DMS153 treated with DMSO at 0.1 percent for 48 hours (cell line): ENCODE results near the gene C1QL2.

Source experiments
- DNase-seq: peaks from one replicate; lab custom pipeline; 2025; ENCODE audit not compliant: unreplicated experiment; lab: John Stamatoyannopoulos, UW

The C1QL2 gene

DNA sequence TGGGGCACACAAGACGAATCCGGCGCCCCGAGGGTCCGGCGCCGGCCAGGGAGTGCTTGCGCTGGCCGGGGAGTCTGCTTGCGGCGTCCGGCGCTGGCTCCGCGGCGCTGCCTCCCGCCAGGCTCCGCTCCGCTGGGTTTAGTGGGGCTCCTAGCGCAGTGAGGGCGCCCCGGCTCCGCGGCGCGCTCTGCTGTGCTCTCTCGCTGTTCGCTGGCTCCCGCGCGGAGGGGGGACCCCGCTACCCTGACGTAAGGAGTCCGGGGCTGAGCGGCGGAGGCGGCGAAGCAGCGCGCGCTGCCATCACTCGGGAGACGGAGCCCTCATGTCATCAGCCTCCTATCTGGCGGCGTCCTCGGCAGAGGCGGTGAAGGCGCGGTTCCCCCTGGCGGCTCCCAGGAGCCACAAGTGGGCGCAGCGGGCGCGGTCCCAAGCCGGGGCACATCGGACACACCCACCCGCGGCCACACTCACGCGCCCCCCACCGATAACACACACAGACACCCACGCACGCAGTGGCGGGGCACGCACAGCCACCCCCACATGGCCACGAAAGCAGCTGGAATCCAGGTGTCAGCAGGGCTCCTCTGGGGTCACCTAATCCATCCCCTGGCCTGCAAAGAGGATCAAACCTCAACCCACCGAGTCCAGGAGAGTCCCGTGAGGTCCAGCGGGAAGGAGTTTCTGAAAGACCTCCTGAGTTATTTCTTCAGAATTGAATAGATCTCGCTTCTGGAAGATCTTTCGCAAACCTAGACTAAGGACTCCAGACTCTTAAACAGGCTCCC is at the start of gene C1QL2:
Gene C1QL2, minus strand, starts transcription at position 189 of the 785 bp plus-strand sequence. CDS start 482 bp downstream, outside the sequence.
- no peak for DNase-seq

- DNase-seq: no peak
These were observed 48.9 kb upstream of the C1QL2 start for GRCh38 chr2:119207447-119207846.

DNA sequence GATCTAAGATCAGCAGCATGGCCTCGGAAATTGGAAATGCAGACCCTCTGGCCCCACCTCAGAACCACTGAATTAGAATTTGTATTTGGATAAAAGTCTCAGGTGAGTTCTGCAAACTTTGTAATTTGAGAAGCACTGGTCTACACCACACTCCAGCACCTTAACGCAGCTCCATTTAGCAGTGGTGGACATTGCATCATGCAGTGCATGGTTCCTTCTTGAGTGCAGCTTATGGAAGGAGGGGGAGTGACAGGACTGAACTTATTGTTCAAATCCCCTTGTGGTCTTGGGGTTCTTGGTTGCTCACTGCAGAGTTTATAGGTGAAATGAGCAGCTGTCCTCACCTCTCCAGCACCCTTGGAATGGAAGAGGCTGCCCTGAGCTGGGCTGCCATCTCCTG is 47.6 kb upstream of the C1QL2 start:
- DNase-seq: no peak

DNA sequence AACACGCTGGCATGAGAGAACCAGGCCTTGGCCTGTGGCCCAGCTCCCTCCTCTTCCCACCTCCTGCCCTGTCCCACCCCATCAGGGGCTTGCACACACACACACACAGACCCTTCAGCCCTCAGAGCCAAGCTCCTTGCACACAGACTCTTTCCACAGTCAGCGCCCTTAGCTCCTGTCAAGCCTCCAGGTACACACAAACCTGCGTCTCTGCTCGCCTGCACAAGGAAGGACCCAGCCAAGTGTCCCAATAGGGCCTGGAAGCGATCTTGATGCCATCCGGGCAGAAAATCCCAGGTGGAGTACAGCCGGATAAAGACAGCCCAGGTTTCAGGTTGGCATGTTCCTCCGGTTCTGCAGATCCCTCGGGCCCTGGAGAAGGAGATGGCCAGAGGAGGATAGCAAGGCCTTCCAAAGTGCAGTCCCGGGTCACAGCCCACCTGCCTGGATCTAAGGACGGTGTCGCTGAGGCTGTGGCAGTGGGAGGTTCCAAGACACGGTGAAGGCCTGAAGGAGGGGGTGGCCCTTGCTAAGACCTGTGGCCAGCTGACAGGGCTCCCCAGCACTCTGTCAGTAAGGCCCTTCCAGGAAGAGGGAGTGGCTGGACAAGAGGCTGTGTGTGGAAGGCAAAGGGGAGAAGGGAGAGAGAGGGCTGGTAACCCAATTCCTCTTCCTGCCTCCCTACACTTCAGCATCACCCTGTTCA is 46.6 kb upstream of the C1QL2 start:
- no peak for DNase-seq

DNA sequence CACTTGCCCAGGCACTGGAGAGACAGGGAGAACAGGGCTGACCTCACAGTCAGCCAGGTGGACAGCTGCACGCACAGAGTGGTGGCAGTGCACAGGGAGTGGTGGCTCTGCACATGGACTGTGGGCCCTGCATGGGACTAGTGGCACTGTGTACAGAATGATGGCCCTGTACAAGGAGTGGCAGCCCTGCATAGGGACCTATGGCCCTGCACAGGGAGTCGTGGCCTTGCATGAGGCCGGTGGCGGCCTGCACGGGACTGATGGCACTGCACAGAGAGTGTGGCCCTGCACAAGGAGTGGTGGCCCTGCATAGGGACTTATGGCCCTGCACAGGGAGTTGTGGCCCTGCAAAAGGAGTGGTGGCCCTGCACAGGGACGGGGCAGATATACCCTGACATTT is 46.0 kb upstream of the C1QL2 start:
- DNase-seq: no peak

GRCh38 chr2:119202610-119203310 is 44.2 kb upstream of the C1QL2 start:
- no peak for DNase-seq

DNA sequence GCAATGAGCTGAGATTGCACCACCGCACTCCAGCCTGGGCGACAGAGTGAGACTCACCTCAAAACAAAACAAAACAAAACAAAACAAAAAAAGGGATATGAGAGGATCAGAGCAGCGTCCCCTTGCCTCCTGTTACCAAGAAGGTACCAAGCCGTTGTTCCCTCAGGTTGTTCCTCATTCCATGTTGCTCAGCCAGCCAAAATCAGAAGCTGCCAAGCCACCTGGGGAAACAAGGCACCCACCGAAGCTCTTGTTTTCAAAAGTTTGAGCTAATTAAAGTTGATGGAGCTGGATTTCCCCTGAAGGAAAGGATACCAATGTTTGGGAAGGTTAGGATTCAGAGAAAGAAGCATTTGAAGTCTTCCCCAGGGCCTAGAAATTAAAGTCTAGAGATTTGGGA is 43.3 kb upstream of the C1QL2 start:
- DNase-seq: no peak

- no peak for DNase-seq
These were observed 39.8 kb upstream of the C1QL2 start for GRCh38 chr2:119198240-119198840.

DNA sequence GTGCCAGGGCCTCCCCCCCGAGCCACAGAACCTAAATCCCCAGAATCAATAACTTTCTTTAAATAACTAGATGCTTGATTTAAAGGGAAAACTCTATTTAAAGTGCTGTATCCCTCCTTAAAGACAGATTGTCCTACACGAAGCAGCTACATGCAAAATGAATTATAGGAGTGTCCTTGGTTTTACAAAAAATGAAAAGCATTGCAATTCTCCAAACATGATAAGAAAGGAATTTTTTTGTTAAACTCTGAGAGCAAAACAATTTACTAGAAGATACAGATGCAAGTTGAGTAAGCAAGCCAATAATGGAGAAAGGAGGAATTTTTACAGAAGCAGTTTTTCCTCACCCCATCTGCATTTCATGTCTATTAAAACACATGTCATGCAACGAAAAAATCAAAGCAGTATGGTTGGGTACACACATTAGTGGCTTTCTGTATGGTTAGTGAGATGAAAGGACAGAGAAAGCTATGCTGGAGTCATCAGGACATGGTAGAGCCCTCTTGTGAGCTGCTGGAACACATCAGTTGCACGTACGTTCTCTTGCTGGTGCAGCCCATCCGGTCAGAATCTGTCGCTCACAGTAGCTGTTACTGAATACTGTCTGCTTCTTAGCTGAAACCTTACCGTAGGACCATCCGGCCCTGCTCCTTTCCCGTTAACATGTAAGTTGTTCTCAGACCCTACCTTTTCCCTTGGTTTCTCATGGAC is 39.1 kb upstream of the C1QL2 start:
- DNase-seq: no peak

DNA sequence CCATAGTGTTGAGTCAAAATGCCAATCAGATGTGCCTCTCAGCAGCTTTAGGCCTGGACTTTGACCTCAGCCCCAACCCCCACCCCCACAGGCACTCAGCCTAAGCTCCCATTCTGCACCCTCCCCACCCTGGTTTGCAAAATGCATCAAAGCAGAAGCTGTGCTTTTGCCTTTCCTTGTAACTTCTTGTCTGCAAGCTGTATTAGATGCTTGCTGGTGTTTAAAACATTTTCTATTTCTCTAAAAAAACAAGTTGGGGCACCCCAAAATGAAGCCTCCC is 38.5 kb upstream of the C1QL2 start:
- no peak for DNase-seq

GRCh38 chr2:119196301-119197125 is 38.0 kb upstream of the C1QL2 start:
- DNase-seq: no peak

DNA sequence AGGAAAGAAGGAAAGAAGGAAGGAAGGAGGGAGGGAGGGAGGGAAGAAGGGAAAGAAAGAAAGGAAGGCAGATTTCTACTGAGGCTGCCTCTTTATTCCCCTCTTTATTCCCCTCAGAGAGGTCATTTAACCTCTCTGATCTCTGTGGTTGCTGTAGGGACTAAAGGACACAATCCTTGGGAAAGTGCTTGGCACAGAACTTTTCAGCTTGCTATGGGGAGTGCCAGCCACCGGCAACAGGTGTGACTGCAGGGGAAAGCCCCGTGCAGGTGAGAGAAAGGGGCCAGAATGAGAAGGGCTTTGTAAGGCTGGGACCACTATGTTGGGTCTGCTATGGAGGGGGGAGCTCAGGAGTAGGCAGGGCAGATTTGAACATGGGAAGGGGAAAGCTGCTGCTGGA is 37.3 kb upstream of the C1QL2 start:
- DNase-seq: no peak

- DNase-seq: no peak
These were observed 36.5 kb upstream of the C1QL2 start for GRCh38 chr2:119195001-119195400.

DNA sequence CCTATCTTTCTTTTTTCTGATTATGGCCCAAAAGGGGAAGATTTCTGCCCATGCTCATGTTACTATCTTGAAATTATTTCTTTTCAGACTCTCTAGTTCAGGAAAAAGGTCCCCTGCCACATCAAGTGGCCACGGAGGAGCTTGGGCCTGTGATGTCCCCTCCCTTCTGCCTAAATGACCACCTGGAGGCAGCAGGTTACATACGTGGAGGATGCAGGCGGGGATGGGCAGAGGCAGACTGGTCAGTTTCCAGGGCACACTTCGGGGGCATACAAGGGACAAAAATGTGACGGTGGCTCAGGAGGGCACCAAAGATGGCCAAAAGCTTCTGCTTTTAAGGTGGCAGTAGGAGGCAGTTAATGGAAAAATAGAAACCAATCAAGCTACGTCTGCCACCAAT is 34.3 kb upstream of the C1QL2 start:
- DNase-seq: no peak

- no peak for DNase-seq
These were observed 32.0 kb upstream of the C1QL2 start for GRCh38 chr2:119190321-119191111.

GRCh38 chr2:119184512-119184911 is 26.0 kb upstream of the C1QL2 start:
- no peak for DNase-seq

- no peak for DNase-seq
These were observed 23.4 kb upstream of the C1QL2 start for GRCh38 chr2:119181791-119182445.

DNA sequence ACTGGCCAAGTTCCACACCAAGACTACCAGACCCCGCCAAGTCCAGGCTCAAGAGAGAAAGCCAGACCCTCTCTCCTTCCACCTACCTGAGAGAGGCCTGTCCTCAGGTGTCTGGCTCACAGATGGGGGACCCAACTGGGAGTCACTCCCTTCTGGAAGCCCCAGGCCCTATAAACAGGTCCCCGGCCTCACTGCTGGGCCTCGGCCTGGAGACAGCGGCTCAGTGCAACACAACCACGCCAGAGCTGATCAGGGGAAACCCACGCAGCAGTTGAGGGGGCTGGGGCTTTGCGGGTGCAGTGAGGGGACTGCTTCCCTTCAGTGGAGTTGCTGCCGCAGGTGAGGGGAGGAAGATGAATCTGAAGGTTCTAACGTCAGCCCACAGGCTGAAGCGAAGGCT is 22.8 kb upstream of the C1QL2 start:
- DNase-seq: no peak

DNA sequence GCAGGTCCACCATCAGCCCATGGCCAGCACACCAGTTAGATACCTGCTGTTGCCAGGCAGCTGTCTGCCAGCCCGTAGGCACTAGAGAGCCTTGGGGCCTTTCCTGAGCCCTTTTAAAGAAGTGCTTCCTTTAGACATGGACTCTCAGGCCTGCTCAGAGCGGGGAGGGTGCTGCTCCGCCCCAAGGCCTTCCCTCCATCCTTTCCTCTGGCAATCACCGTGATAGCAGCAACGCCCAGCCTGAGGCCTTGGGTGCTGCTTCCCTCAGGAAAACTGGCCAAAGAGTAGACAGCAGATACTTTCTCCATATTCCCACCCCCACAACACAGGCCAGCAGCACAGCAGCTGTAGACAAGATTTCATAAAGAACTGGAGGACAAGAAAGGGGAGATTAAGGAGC is 22.3 kb upstream of the C1QL2 start:
- no peak for DNase-seq
